H9 (cell line): ENCODE results near the gene ATP2A2. TPM values are rescaled to one million over a fixed set of nuclear protein-coding genes. Genes with fewer than 3 reads are reported as not detected.

ENCODE experiments used
- DNase-seq: peaks from one replicate; pipeline ENCODE4 v3.0.0-alpha.2; 2017
- H2AFZ ChIP-seq: one replicate; pipeline ENCODE4 v1.6.1; 2013; ENCODE audit warnings: mild to moderate bottlenecking, low read length, control low read depth, moderate library complexity
- H2AK5ac ChIP-seq: 2 replicates; pipeline ENCODE4 v1.6.1; 2013; ENCODE audit warnings: low read length, control low read depth, mixed read lengths; ENCODE audit not compliant: insufficient read length
- H2BK120ac ChIP-seq: one replicate; pipeline ENCODE4 v1.6.1; 2013; ENCODE audit warnings: low read depth, mild to moderate bottlenecking, low read length, control low read depth, inconsistent platforms; ENCODE audit not compliant: poor library complexity, severe bottlenecking
- H2BK12ac ChIP-seq: 2 replicates; pipeline ENCODE4 v1.6.1; 2013; ENCODE audit warnings: low read length, control low read depth, mixed read lengths, low read depth; ENCODE audit not compliant: insufficient read length
- H2BK15ac ChIP-seq: 2 replicates; pipeline ENCODE4 v1.6.1; 2013; ENCODE audit warnings: low read depth, low read length, control low read depth
- H2BK20ac ChIP-seq: one replicate; pipeline ENCODE4 v1.6.1; 2013; ENCODE audit warnings: low read depth, mild to moderate bottlenecking, low read length, control low read depth, inconsistent platforms; ENCODE audit not compliant: poor library complexity, severe bottlenecking
- H2BK5ac ChIP-seq: 2 replicates; pipeline ENCODE4 v1.6.1; 2013; ENCODE audit warnings: low read length, control low read depth, mixed read lengths; ENCODE audit not compliant: insufficient read length
- H3K14ac ChIP-seq: 2 replicates; pipeline ENCODE4 v1.6.1; 2013; ENCODE audit warnings: low read length, control low read depth; ENCODE audit not compliant: insufficient read depth
- H3K18ac ChIP-seq: 2 replicates; pipeline ENCODE4 v1.6.1; 2013; ENCODE audit warnings: low read depth, mild to moderate bottlenecking, mixed read lengths, low read length, control low read depth; ENCODE audit not compliant: insufficient read length
- H3K23ac ChIP-seq: 2 replicates; pipeline ENCODE4 v1.6.1; 2013; ENCODE audit warnings: low read length, control low read depth, mixed read lengths, low read depth; ENCODE audit not compliant: insufficient read length
- H3K23me2 ChIP-seq: 2 replicates; pipeline ENCODE4 v1.6.1; 2013; ENCODE audit warnings: low read depth, mild to moderate bottlenecking, mixed read lengths, low read length, control low read depth; ENCODE audit not compliant: insufficient read length, poor library complexity, severe bottlenecking
- H3K27ac ChIP-seq: 2 replicates; pipeline ENCODE4 v1.5.1; 2013; ENCODE audit warnings: low read length, control low read depth, mixed read lengths, low read depth; ENCODE audit not compliant: insufficient read length
- H3K27me3 ChIP-seq: 2 replicates; pipeline ENCODE4 v1.6.1; 2013; ENCODE audit warnings: low read length, control low read depth, inconsistent platforms; ENCODE audit not compliant: insufficient read depth
- H3K4ac ChIP-seq: 2 replicates; pipeline ENCODE4 v1.6.1; 2013; ENCODE audit warnings: low read depth, mild to moderate bottlenecking, control low read depth, inconsistent platforms, low read length, moderate library complexity
- H3K4me1 ChIP-seq: 2 replicates; pipeline ENCODE4 v1.6.1; 2013; ENCODE audit warnings: low read length, control low read depth, inconsistent platforms; ENCODE audit not compliant: insufficient read depth
- H3K4me2 ChIP-seq: 2 replicates; pipeline ENCODE4 v1.6.1; 2013; ENCODE audit warnings: low read length, control low read depth, mixed read lengths; ENCODE audit not compliant: insufficient read length, insufficient read depth
- H3K56ac ChIP-seq: 2 replicates; pipeline ENCODE4 v1.6.1; 2013; ENCODE audit warnings: low read depth, mild to moderate bottlenecking, mixed read lengths, low read length, control low read depth; ENCODE audit not compliant: insufficient read length
- H3K79me1 ChIP-seq: 2 replicates; pipeline ENCODE4 v1.6.1; 2013; ENCODE audit warnings: low read depth, mild to moderate bottlenecking, moderate library complexity, low read length, control low read depth, inconsistent platforms; ENCODE audit not compliant: insufficient read depth, poor library complexity, severe bottlenecking
- H3K79me2 ChIP-seq: 2 replicates; pipeline ENCODE4 v1.6.1; 2013; ENCODE audit warnings: low read length, control low read depth, inconsistent platforms; ENCODE audit not compliant: insufficient read depth
- H3K9ac ChIP-seq: 2 replicates; pipeline ENCODE4 v1.6.1; 2013; ENCODE audit warnings: low read length, control low read depth, mixed read lengths; ENCODE audit not compliant: insufficient read length; ENCODE audit errors: extremely low read depth
- H3K9me3 ChIP-seq: one replicate; pipeline ENCODE4 v1.6.1; 2013; ENCODE audit warnings: low read depth, low read length, inconsistent platforms; ENCODE audit not compliant: control insufficient read depth
- H3T11ph ChIP-seq: one replicate; pipeline ENCODE4 v1.6.1; 2013; ENCODE audit warnings: mild to moderate bottlenecking, low read length, control low read depth, inconsistent platforms
- H4K20me1 ChIP-seq: one replicate; pipeline ENCODE4 v1.6.1; 2013; ENCODE audit not compliant: control insufficient read depth, insufficient read length, insufficient read depth
- H4K5ac ChIP-seq: 2 replicates; pipeline ENCODE4 v1.6.1; 2013; ENCODE audit warnings: low read depth, mild to moderate bottlenecking, mixed read lengths, low read length, control low read depth; ENCODE audit not compliant: insufficient read length
- H4K8ac ChIP-seq: replicated peaks from 2 replicates; pipeline ENCODE4 v1.6.1; 2013; ENCODE audit warnings: low read length, control low read depth, mixed read lengths, low read depth; ENCODE audit not compliant: insufficient read length
- H4K91ac ChIP-seq: 2 replicates; pipeline ENCODE4 v1.6.1; 2013; ENCODE audit warnings: low read depth, mild to moderate bottlenecking, moderate library complexity, mixed read lengths, low read length, control low read depth; ENCODE audit not compliant: insufficient read length
- H3K27ac Mint-ChIP-seq, 3 experiments: 2 replicates in 2 of 3; 3 replicates in 1 of 3; pipeline ENCODE4 v1.8.0; 2020 to 2021; ENCODE audit warnings: mixed read lengths in 3 of 3, mild to moderate bottlenecking in 1 of 3, moderate library complexity in 1 of 3
- H3K27me3 Mint-ChIP-seq: 2 replicates; pipeline ENCODE4 v1.8.0; 2021; ENCODE audit warnings: low read depth, mild to moderate bottlenecking, moderate library complexity, mixed read lengths
- H3K36me3 Mint-ChIP-seq, 3 experiments: 2 replicates in 2 of 3; 3 replicates in 1 of 3; pipeline ENCODE4 v1.8.0; 2020 to 2021; ENCODE audit warnings: low read depth in 3 of 3, mixed read lengths in 3 of 3; ENCODE audit not compliant: insufficient read depth in 1 of 3
- H3K4me1 Mint-ChIP-seq, 2 experiments: 2 replicates each; pipeline ENCODE4 v1.8.0; 2020; ENCODE audit warnings: mixed read lengths in 2 of 2
- H3K4me3 Mint-ChIP-seq, 2 experiments: 2 replicates in 1 of 2; 3 replicates in 1 of 2; pipeline ENCODE4 v1.8.0; 2020 to 2021; ENCODE audit warnings: mild to moderate bottlenecking in 2 of 2, mixed read lengths in 2 of 2, moderate library complexity in 1 of 2
- H3K9me3 Mint-ChIP-seq, 2 experiments: 2 replicates in 1 of 2; 3 replicates in 1 of 2; pipeline ENCODE4 v1.8.0; 2020; ENCODE audit warnings: mild to moderate bottlenecking in 2 of 2, mixed read lengths in 2 of 2, moderate library complexity in 1 of 2
- WGBS: extraction: QIAGEN DNeasy Blood & Tissue Kit; methylation state at CpG from one replicate; pipeline ENCODE4 v1.1.7; 2013; ENCODE audit warnings: missing lambda C conversion rate, low lambda C conversion rate, mixed read lengths; ENCODE audit not compliant: insufficient read length; ENCODE audit errors: extremely low coverage; 5-methylcytosine and 5-hydroxymethylcytosine counted together
- total RNA-seq: library from RNA; stranded (reverse); gene quantifications from 2 replicates; pipeline ENCODE4 v1.2.1, GENCODE V29; 2021
- TF ChIP-seq, protein P1 (sequence below): fragments of 200-600 bp; sonication (generic); conservative IDR thresholded peaks from 3 replicates; pipeline ENCODE4 v1.8.0; 2021; ENCODE audit warnings: antibody characterized with exemption, mild to moderate bottlenecking

The ATP2A2 gene
- total RNA-seq, 1 experiment from 2014 or later = 257 TPM

DNA sequence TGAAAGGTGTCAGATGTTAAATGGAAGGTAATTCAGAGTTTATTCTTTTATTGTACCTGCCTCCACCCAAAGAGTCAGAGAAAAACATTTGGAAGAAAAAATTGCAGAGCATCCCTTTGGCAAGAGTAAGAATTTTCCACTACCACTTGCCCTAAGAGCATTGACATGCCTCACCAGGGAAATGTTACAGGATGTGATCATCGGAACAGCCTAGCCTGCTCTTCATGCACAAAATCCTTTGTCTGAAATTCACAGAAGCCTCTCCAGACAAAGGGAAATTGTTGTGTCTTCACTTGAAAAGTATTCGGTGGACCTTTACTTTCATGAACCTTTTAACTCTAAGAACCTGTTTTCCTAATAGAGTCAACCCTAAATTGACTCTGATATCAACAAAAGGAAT lies 36.9 kb downstream of the ATP2A2 start:
- H3K23me2 ChIP-seq = no peaks in the 10 kb centered on the region
- H2BK20ac ChIP-seq = no peak overlapping the region
- Mint-ChIP-seq H3K27ac (no peak overlapping the region), H3K4me3 (no peak overlapping the region), H3K9me3 (no peaks in the 10 kb centered on the region), H3K4me1 (peaks cover 0 to 4% of the 10 kb centered on the region in 2 experiments; a peak in 1 of 4 replicates), H3K36me3 (peaks cover 19 to 52% (median 41%) of the 10 kb centered on the region in 3 experiments; a peak in 6 of 7 replicates), H3K27me3 (no peaks in the 10 kb centered on the region)
- H2AFZ ChIP-seq = no peak overlapping the region
- no peak overlapping the region for H2AK5ac ChIP-seq
- no peak overlapping the region for H3K4ac ChIP-seq
- H3K56ac ChIP-seq = no peak overlapping the region
- no peak overlapping the region for H4K5ac ChIP-seq
- H3K79me2 ChIP-seq = peaks cover 6% of the 10 kb centered on the region; the same call in 1 of the 2 replicates
- no peak overlapping the region for H2BK12ac ChIP-seq
- H2BK120ac ChIP-seq = no peak overlapping the region
- H3K27me3 ChIP-seq = no peaks in the 10 kb centered on the region
- H3K23ac ChIP-seq = no peak overlapping the region
- H4K8ac ChIP-seq = no peak overlapping the region
- no peak overlapping the region for H3K27ac ChIP-seq
- no peaks in the 10 kb centered on the region for H4K20me1 ChIP-seq
- WGBS = no CpG with 5 or more reads among the region's 2 CpGs
- H3K9me3 ChIP-seq = no peaks in the 10 kb centered on the region
- H3T11ph ChIP-seq = no peak overlapping the region
- DNase-seq = no peak
- H3K14ac ChIP-seq = no peak overlapping the region
- no peak overlapping the region for H3K18ac ChIP-seq
- TF ChIP-seq, protein P1, sequence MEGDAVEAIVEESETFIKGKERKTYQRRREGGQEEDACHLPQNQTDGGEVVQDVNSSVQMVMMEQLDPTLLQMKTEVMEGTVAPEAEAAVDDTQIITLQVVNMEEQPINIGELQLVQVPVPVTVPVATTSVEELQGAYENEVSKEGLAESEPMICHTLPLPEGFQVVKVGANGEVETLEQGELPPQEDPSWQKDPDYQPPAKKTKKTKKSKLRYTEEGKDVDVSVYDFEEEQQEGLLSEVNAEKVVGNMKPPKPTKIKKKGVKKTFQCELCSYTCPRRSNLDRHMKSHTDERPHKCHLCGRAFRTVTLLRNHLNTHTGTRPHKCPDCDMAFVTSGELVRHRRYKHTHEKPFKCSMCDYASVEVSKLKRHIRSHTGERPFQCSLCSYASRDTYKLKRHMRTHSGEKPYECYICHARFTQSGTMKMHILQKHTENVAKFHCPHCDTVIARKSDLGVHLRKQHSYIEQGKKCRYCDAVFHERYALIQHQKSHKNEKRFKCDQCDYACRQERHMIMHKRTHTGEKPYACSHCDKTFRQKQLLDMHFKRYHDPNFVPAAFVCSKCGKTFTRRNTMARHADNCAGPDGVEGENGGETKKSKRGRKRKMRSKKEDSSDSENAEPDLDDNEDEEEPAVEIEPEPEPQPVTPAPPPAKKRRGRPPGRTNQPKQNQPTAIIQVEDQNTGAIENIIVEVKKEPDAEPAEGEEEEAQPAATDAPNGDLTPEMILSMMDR = no peak
- no peak overlapping the region for H2BK15ac ChIP-seq
- H3K4me2 ChIP-seq = no peak overlapping the region
- no peaks in the 10 kb centered on the region for H3K4me1 ChIP-seq
- no peak overlapping the region for H4K91ac ChIP-seq
- no peak overlapping the region for H2BK5ac ChIP-seq
- H3K9ac ChIP-seq = no peak overlapping the region
- H3K79me1 ChIP-seq = peaks cover 9% of the 10 kb centered on the region
